IPS-15b (cell line): ENCODE measurements around the gene CACNG8.

Experiments used
- H3K27me3 ChIP-seq: one replicate; pipeline ENCODE4 v1.6.1; 2013; ENCODE audit warnings: low read length; ENCODE audit not compliant: control insufficient read depth, insufficient read depth
- H3K36me3 ChIP-seq: one replicate; pipeline ENCODE4 v1.6.1; 2013; ENCODE audit warnings: low read length; ENCODE audit not compliant: control insufficient read depth, insufficient read depth
- H3K4me1 ChIP-seq: one replicate; pipeline ENCODE4 v1.6.1; 2013; ENCODE audit warnings: mild to moderate bottlenecking, low read length; ENCODE audit not compliant: control insufficient read depth, insufficient read depth
- H3K4me3 ChIP-seq: one replicate; pipeline ENCODE4 v1.5.1; 2013; ENCODE audit warnings: low read depth, low read length
- H3K9ac ChIP-seq: one replicate; pipeline ENCODE4 v1.6.1; 2013; ENCODE audit warnings: low read depth, mild to moderate bottlenecking, low read length
- H3K9me3 ChIP-seq: one replicate; pipeline ENCODE4 v1.6.1; 2013; ENCODE audit warnings: mild to moderate bottlenecking, low read length; ENCODE audit not compliant: control insufficient read depth, insufficient read depth

The CACNG8 gene

GRCh38 chr19:53966931-53967330 is 4.2 kb downstream of the CACNG8 start:
- peaks cover 18% of the 10 kb centered on the region for H3K36me3 ChIP-seq
- no peaks in the 10 kb centered on the region for H3K9me3 ChIP-seq
- no peak overlapping the region for H3K4me3 ChIP-seq
- H3K4me1 ChIP-seq = no peaks in the 10 kb centered on the region
- H3K27me3 ChIP-seq = peaks cover 8% of the 10 kb centered on the region
- H3K9ac ChIP-seq = no peak overlapping the region

- H3K27me3 ChIP-seq = no peaks in the 10 kb centered on the region
- no peak overlapping the region for H3K4me3 ChIP-seq
- no peak overlapping the region for H3K9ac ChIP-seq
- H3K4me1 ChIP-seq = no peaks in the 10 kb centered on the region
- no peaks in the 10 kb centered on the region for H3K9me3 ChIP-seq
- peaks cover 16% of the 10 kb centered on the region for H3K36me3 ChIP-seq
These were observed 6.6 kb downstream of the CACNG8 start for GRCh38 chr19:53969366-53969765.

- Histone ChIP-seq H3K9ac (peak overlapping the region; percentile 24), H3K9me3 (no peaks in the 10 kb centered on the region), H3K27me3 (no peaks in the 10 kb centered on the region)
These were observed 8.9 kb downstream of the CACNG8 start for GRCh38 chr19:53971673-53972072.

GRCh38 chr19:53977429-53977990 is 14.8 kb downstream of the CACNG8 start:
- Histone ChIP-seq H3K4me3 (peak overlapping the region; percentile 76), H3K27me3 (no peaks in the 10 kb centered on the region), H3K9me3 (no peaks in the 10 kb centered on the region), H3K36me3 (no peaks in the 10 kb centered on the region), H3K9ac (no peak overlapping the region), H3K4me1 (no peaks in the 10 kb centered on the region)

More at GRCh38 chr19:53971673-53972072, 8.9 kb downstream of the CACNG8 start:
- no peaks in the 10 kb centered on the region for H3K4me1 ChIP-seq
- H3K4me3 ChIP-seq = no peak overlapping the region
- peaks cover 11% of the 10 kb centered on the region for H3K36me3 ChIP-seq

GRCh38 chr19:53977991-53978731 is 15.4 kb downstream of the CACNG8 start:
- Histone ChIP-seq H3K36me3 (no peaks in the 10 kb centered on the region), H3K9ac (no peak overlapping the region), H3K27me3 (no peaks in the 10 kb centered on the region), H3K4me3 (peak overlapping the region; percentile 76), H3K4me1 (no peaks in the 10 kb centered on the region), H3K9me3 (no peaks in the 10 kb centered on the region)

- no peaks in the 10 kb centered on the region for H3K9me3 ChIP-seq
- H3K9ac ChIP-seq = no peak overlapping the region
- H3K36me3 ChIP-seq = no peaks in the 10 kb centered on the region
- no peaks in the 10 kb centered on the region for H3K4me1 ChIP-seq
- peaks cover 9% of the 10 kb centered on the region for H3K27me3 ChIP-seq
- H3K4me3 ChIP-seq = peak overlapping the region; percentile 78
These were observed 16.5 kb downstream of the CACNG8 start for GRCh38 chr19:53978975-53979801.

GRCh38 chr19:53980539-53981375 is 18.0 kb downstream of the CACNG8 start:
- Histone ChIP-seq H3K4me1 (no peaks in the 10 kb centered on the region), H3K4me3 (peak overlapping the region; percentile 78), H3K27me3 (peaks cover 16% of the 10 kb centered on the region), H3K36me3 (no peaks in the 10 kb centered on the region), H3K9me3 (no peaks in the 10 kb centered on the region), H3K9ac (no peak overlapping the region)

- no peaks in the 10 kb centered on the region for H3K4me1 ChIP-seq
- no peaks in the 10 kb centered on the region for H3K36me3 ChIP-seq
- no peaks in the 10 kb centered on the region for H3K9me3 ChIP-seq
- peaks cover 16% of the 10 kb centered on the region for H3K27me3 ChIP-seq
- no peak overlapping the region for H3K9ac ChIP-seq
- H3K4me3 ChIP-seq = peak overlapping the region; percentile 10
These were observed 18.7 kb downstream of the CACNG8 start for GRCh38 chr19:53981376-53981951.

GRCh38 chr19:53982001-53982451 is 19.3 kb downstream of the CACNG8 start:
- Histone ChIP-seq H3K36me3 (no peaks in the 10 kb centered on the region), H3K4me3 (peak overlapping the region; percentile 51), H3K4me1 (no peaks in the 10 kb centered on the region), H3K27me3 (peaks cover 16% of the 10 kb centered on the region), H3K9ac (no peak overlapping the region), H3K9me3 (no peaks in the 10 kb centered on the region)

GRCh38 chr19:53982611-53983010 is 19.9 kb downstream of the CACNG8 start:
- no peaks in the 10 kb centered on the region for H3K9me3 ChIP-seq
- H3K36me3 ChIP-seq = no peaks in the 10 kb centered on the region
- H3K4me1 ChIP-seq = no peaks in the 10 kb centered on the region
- no peak overlapping the region for H3K4me3 ChIP-seq
- H3K9ac ChIP-seq = no peak overlapping the region
- H3K27me3 ChIP-seq = peaks cover 16% of the 10 kb centered on the region
